NCI-H1105 (cell line): Measurements from ENCODE around the gene RBM12.

Experiments used
- DNase-seq: peaks from one replicate; lab custom pipeline; 2025; lab: John Stamatoyannopoulos, UW

The RBM12 gene

GRCh38 chr20:35653893-35654292 is 10.8 kb downstream of the RBM12 start:
- no peak for DNase-seq

DNA sequence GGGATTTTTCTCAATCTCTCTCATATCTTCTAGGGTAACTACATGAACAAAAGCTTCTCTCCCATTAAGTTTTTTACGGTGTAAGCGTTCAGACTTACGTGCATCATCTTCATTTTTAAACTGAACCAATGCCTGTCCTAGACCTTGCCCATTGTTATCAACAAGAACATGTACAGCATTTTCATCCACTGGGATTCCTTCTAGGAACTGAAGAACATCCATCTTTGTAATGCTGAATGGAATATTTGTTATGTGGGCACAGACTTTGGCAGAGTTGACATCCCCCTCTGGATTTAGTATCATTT is 11.3 kb downstream of the RBM12 start:
- DNase-seq: no peak

DNA sequence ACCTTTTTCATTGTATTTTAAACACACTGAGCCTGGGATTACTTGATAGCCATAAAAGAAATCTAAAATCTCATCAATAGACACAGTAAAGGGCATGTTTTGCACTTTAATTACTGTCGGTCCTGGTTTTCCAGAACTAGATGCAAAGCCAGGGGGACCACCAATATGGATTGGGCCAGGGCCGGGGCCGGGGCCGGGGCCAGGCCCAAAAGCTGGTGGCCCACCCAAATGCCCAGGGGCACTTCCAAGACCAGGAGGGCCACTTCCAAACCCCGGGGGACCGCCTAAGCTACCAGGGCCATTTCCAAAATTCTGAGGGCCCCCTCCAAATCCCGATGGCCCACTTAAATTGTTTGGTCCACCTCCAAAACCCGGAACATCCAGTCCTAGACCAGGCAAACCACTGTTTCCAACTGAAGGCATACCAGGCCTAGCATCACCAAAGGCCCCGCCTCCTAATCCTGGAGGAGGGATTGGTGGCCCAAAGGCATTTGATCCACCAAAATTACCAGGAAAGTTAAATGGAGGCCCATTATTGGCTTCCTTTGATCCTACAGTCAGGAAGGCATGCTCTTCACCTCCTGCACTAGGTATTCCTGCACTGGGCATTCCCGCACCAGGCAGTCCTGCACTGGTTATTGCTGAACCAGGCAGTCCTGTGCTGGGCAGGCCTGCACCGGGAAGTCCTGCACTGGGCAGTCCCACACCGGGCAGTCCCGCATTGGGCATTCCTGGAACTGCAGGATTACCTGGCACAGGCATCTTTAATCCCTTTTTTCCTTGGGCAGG is 11.9 kb downstream of the RBM12 start:
- no peak for DNase-seq

GRCh38 chr20:35651958-35652357 is 12.7 kb downstream of the RBM12 start:
- no peak for DNase-seq

DNA sequence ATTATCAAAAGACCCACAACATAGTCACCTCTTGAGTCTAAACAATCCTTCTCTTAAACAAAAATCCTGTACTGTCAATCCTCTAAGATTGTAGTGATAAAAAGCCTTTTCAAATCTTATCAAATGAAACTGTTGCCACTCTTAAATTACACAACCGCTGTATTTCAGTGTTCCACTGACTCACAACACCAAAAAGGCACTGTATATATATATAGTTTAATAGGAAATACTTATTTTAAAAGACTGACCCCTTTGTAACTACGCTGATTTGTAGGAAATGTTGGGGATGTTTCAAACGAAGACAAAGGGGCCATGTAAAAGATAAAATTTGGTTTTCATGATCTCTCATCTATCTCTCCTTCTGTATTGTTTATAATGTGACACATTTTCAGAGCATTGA is 14.1 kb downstream of the RBM12 start:
- no peak for DNase-seq

- DNase-seq: no peak
Observed at GRCh38 chr20:35648836-35649235, 15.9 kb downstream of the RBM12 start.

DNA sequence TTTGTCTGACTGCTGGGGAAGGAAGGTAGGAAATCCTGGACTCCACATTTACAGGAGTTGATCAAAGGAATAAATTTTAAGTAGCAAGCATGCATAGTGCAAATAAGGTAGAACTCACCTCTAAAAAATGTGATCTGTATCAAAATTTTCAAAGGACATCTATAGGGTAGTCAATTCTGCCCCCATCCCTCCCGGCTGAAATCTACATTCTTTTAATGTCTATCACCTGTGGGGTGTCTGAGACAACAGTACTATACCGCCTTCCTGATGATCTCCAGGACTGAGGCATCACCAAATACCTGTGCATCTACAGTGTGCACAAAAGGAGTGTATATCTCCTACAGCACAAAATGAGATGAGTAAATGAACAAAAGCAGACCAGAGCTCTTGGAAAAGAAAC is 19.9 kb downstream of the RBM12 start:
- no peak for DNase-seq

DNA sequence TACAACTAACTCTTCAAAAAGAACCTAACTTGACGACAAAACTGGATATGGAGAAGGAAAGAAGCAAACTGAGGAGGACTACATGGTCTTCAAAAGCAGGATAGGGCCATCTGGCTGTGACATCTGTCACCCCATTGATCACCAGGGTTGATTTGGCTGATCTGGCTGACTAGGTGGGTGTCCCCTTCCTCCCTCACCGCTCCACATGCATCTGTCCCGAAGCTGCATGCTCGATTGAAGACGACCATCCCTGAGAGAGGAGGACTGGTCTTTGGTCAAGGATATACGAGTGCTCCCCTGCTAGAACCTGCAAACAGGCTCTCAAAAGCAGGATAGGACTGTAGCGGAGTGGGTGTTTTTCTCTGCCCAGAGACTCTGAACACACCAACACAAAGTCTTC is 21.7 kb downstream of the RBM12 start:
- DNase-seq: no peak

DNA sequence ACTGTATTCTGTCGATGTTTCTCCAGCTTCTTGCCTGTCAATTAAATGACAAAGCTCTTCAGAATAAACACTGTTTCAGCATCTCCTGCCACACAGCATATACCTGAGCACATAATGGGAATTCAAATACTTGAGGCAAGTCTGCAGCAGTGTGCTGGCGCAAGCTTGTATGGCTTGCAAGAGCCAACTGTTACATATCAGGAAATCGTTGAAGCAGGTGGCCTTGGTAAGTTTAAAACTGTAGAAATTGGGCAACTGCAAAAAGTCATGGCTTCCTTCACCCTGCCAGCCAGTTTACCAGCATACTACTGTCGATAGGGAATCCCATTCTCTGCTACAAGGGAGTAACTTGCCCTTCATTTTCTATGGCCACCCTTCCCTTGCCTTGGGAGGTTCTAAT is 23.0 kb downstream of the RBM12 start:
- no peak for DNase-seq

DNA sequence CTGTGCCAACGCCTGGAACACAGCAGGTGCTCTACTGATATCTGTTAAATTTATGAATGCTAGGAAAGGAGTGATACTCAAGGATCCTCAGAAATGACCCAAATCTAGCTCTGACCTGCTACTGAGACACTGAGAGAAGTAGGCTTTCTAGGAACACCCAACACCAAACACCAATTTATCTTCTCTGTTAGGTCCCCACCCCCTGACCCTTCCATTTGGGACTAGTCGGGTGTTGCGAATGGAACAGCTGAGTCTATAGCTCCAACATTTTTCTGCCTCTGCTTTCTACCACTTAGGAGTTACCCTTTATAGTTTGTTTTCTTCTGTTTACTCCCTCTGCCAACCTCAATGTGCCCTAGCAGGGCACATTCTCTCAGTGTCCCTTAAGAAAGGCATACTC is 24.0 kb downstream of the RBM12 start:
- DNase-seq: no peak

GRCh38 chr20:35638751-35639150 is 25.9 kb downstream of the RBM12 start:
- no peak for DNase-seq

DNA sequence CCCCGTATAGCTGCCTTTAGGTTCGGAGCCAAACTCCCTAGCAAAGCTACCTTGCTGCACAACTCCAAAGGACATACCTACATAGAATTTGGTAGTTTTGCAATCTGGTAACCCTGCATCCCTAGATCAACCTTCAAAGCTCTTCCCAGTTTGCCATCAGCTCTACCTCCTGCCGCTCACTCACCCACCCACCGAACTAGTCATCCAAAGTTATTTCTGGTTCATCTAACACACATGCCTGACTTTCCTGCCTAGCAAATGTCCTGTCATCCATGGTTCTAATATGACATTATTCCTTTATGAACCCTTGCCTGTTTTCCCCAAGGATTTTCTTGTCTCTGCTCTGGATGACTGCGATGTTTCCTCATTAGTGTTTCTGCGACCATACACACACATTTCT is 27.4 kb downstream of the RBM12 start:
- DNase-seq: no peak

DNA sequence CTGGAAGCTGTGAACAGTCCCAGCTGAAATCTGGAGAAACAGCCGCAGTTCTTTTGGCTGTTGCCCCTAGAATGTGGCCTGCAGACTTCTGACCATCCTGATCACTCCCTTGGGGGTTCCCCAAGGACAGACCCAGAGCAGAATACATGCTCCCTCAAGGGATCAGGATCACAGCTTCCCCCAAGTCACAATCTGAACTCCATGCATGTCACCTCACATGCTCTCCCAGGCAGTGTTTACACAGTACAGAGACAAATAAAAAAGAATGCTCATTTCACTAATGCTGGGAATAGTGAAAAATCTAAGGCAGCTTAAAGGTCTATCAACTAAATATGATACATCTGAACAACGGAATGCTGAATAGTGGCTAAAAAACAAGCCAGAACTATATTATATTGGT is 28.6 kb downstream of the RBM12 start:
- DNase-seq: no peak

GRCh38 chr20:35635652-35636051 is 29.0 kb downstream of the RBM12 start:
- DNase-seq: no peak

- DNase-seq: no peak
Observed at GRCh38 chr20:35632539-35633115, 32.1 kb downstream of the RBM12 start.

- DNase-seq: no peak
Observed at GRCh38 chr20:35630636-35631035, 34.1 kb downstream of the RBM12 start.

DNA sequence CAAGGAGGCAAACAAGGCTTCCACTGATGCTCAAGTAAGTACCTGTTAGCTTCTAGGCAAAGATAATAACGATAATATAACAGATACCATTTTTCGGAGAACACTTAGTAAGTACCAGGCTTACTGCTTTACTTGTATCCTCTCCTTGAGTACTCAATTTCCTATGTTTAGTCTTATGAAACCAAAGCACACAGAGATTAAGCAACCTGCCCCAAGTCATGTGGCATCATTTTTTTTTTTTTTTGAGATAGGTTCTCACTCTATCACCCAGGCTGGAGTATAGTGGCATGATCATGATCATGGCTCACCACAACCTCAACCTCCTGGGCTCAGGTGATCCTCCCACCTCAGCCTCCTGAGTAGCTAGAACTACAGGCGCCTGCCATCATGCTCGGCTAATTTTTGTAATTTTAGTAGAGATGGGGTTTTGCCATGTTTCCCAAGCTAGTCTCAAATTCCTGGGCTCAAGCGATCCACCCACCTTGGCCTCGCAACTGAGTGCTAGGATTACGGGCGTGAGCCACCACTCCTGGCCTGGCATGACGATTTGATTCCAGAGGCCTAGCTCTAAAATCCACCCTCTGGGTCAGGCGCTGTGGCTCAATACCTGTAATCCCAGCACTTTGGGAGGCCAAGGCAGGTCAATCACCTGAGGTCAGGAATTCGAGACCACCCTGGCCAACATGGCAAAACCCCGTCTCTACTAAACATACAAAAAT is 35.1 kb downstream of the RBM12 start:
- DNase-seq: no peak

GRCh38 chr20:35627121-35627520 is 37.6 kb downstream of the RBM12 start:
- DNase-seq: no peak

DNA sequence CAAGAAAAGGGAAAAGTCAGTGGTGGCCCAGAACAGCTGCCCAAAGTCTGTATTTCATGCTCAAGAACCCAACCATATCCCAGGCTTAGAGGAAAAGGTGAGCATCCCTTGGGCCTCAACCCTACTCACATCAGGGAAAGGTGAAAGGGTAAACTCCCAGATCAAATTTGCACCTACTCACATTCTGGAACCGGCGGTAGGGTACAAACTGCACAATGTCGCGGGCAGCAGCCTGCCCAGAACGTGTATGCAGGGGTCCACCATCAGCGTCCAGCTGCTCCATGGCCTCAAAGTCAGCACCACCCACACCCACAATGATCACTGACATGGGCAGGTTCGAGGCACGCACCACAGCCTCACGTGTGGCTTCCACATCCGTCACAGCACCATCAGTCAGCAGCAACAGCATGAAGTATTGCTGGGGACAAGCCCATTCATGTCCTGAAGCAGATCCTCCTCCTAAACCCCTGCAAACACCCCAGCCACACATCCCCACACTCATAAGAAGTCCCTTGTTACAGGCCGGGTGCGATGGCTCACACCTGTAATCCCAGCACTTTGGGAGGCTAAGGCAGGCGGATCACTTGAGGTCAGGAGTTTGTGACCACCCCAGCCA is 38.2 kb downstream of the RBM12 start:
- no peak for DNase-seq

- DNase-seq: no peak
Observed at GRCh38 chr20:35625584-35626385, 38.9 kb downstream of the RBM12 start.

- no peak for DNase-seq
Observed at GRCh38 chr20:35621560-35621946, 43.1 kb downstream of the RBM12 start.

GRCh38 chr20:35620818-35621559 is 43.7 kb downstream of the RBM12 start:
- DNase-seq: no peak
